ENCODE measurements around the gene CUEDC1. TPM values are rescaled to one million over a fixed set of nuclear protein-coding genes. Genes with fewer than 3 reads are reported as not detected.

The CUEDC1 gene
- total RNA-seq, 1 donor = 2.5 TPM

GRCh38 chr17:57811638-57812280 lies 143.5 kb downstream of the CUEDC1 start:
- Histone ChIP-seq H3K27me3 (ENCODE audit: insufficient read depth, low read length) (peaks cover 13% of the 10 kb centered on the region), H3K4me1 (ENCODE audit: insufficient read depth, low read length) (peaks cover 14% of the 10 kb centered on the region), H3K9me3 (ENCODE audit: low read depth, low read length) (no peaks in the 10 kb centered on the region), H3K4me3 (ENCODE audit: low read length) (no peak overlapping the region)

Other genes starting within 250 kb of the CUEDC1 start
- not detected for gene CCDC182, start 210.1 kb downstream of the CUEDC1 start, total RNA-seq
- gene MRPS23, start 105.4 kb downstream of the CUEDC1 start, total RNA-seq = 12.3 TPM
- 85.6 TPM for gene VEZF1, start 32.8 kb upstream of the CUEDC1 start, total RNA-seq
- 127 TPM for gene SRSF1, start 51.8 kb upstream of the CUEDC1 start, total RNA-seq
- gene DYNLL2, start 128.0 kb upstream of the CUEDC1 start, total RNA-seq = 12.0 TPM
- gene OR4D1, start 193.0 kb upstream of the CUEDC1 start, total RNA-seq = 0.42 TPM
- not detected for gene OR4D2, start 211.6 kb upstream of the CUEDC1 start, total RNA-seq
- under 0.01 TPM for gene EPX, start 237.3 kb upstream of the CUEDC1 start, total RNA-seq